OCI-LY1 (cell line): Measurements from ENCODE around the gene SERPIND1.

Experiments
- H2AFZ ChIP-seq: fragments of 200-600 bp; sonication (generic), shearing (Covaris generic); 2 replicates; pipeline ENCODE4 v1.6.0; 2014; ENCODE audit warnings: antibody characterized with exemption, mild to moderate bottlenecking, low read length
- H3F3A ChIP-seq: fragments of 200-600 bp; sonication (generic), shearing (Covaris generic); 2 replicates; pipeline ENCODE4 v1.6.0; 2014; ENCODE audit warnings: mild to moderate bottlenecking, antibody characterized with exemption, low read length, moderate library complexity; ENCODE audit not compliant: insufficient read depth
- H3K27ac ChIP-seq: fragments of 200-600 bp; sonication (generic); 2 replicates; pipeline ENCODE4 v1.5.1; 2014; ENCODE audit warnings: low read length, mixed run types, mild to moderate bottlenecking, low read depth; ENCODE audit not compliant: poor library complexity, severe bottlenecking
- H3K27me3 ChIP-seq: fragments of 200-600 bp; sonication (generic); 2 replicates; pipeline ENCODE4 v1.6.0; 2014; ENCODE audit warnings: antibody characterized with exemption, mild to moderate bottlenecking, low read length, moderate library complexity; ENCODE audit not compliant: insufficient read depth
- H3K36me3 ChIP-seq: fragments of 200-600 bp; sonication (generic); 2 replicates; pipeline ENCODE4 v1.6.1; 2014; ENCODE audit warnings: mild to moderate bottlenecking, antibody characterized with exemption, low read length, moderate library complexity, mixed read lengths; ENCODE audit not compliant: insufficient read depth
- H3K4me1 ChIP-seq: fragments of 200-600 bp; sonication (generic); 2 replicates; pipeline ENCODE4 v1.5.1; 2014; ENCODE audit warnings: mild to moderate bottlenecking, low read length, moderate library complexity; ENCODE audit not compliant: insufficient read depth, severe bottlenecking
- H3K4me2 ChIP-seq: fragments of 200-600 bp; sonication (generic), shearing (Covaris generic); 2 replicates; pipeline ENCODE4 v1.6.1; 2014; ENCODE audit warnings: low read length
- H3K4me3 ChIP-seq: fragments of 200-600 bp; sonication (generic); 2 replicates; pipeline ENCODE4 v1.5.1; 2014; ENCODE audit warnings: low read length, low read depth, mild to moderate bottlenecking, mixed read lengths; ENCODE audit not compliant: poor library complexity, severe bottlenecking
- H3K79me2 ChIP-seq: fragments of 200-600 bp; shearing (Covaris generic); 2 replicates; pipeline ENCODE4 v1.6.1; 2016; ENCODE audit warnings: mixed run types, low read length, mixed read lengths; ENCODE audit not compliant: insufficient read depth
- H3K9ac ChIP-seq: fragments of 200-600 bp; sonication (generic), shearing (Covaris generic); 2 replicates; pipeline ENCODE4 v1.6.1; 2014; ENCODE audit warnings: mild to moderate bottlenecking, low read length, mixed read lengths
- H3K9me2 ChIP-seq: fragments of 200-600 bp; sonication (generic), shearing (Covaris generic); 2 replicates; pipeline ENCODE4 v1.6.1; 2014; ENCODE audit warnings: low read depth, mild to moderate bottlenecking, low read length, mixed read lengths
- H3K9me3 ChIP-seq: fragments of 200-600 bp; shearing (Covaris generic); 2 replicates; pipeline ENCODE4 v1.6.1; 2014; ENCODE audit warnings: low read length, mixed read lengths
- H4K20me1 ChIP-seq: fragments of 200-600 bp; sonication (generic), shearing (Covaris generic); 2 replicates; pipeline ENCODE4 v1.6.0; 2016; ENCODE audit warnings: mild to moderate bottlenecking, low read length; ENCODE audit not compliant: insufficient read depth
- EZH2 ChIP-seq: fragments of 200-600 bp; sonication (generic), shearing (Covaris generic); IDR thresholded peaks from 2 replicates; pipeline ENCODE4 v1.8.0; 2017; ENCODE audit warnings: borderline replicate concordance, mixed run types, mild to moderate bottlenecking, antibody characterized with exemption, low read length, moderate library complexity, mixed read lengths
- TF ChIP-seq, protein P1 (sequence below): fragments of 200-600 bp; sonication (generic), shearing (Covaris generic); IDR thresholded peaks from 2 replicates; pipeline ENCODE4 v1.5.1; 2017; ENCODE audit warnings: mild to moderate bottlenecking, antibody characterized with exemption, low read length, moderate library complexity, mixed read lengths

SERPIND1 gene

DNA sequence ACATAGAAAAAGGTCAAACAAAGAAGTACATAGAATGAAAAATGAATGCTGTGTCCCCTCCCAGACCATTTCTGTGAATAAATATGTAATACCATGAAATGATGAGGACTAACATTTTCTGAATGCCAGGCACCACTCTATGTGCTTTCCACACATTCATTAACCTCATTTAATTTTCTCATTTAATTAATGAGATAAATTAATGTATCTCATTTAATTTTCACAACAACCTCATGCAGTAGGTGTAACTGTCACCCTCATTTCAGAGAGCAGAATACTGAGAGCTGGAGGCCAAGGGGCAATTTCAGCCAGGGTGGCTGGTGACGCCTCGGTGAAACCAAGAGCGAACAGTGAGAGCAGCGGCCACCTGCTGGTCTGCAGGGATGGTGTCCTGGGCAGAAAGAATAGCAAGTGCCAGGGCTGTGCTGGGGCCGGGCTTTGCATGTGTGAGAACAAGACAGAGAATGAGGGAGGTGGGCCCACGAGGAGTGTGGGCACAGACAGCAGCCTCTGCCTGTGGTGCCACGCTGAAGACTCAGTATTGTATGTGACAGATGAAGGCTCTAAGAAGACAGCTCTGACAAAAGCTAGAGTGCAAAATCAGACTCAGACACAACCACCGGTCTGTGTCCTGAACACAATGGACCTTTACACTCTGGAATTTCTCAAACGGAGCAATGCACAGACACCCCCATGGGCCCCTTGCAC lies 1.8 kb upstream of the SERPIND1 start:
- Histone ChIP-seq H3K9me3 (no peaks in the 10 kb centered on the region), H4K20me1 (no peaks in the 10 kb centered on the region), H3K36me3 (peaks cover 8% of the 10 kb centered on the region), H3F3A (no peaks in the 10 kb centered on the region), H3K4me1 (no peaks in the 10 kb centered on the region), H3K27me3 (no peaks in the 10 kb centered on the region), H3K79me2 (no peaks in the 10 kb centered on the region), H3K9ac (no peak overlapping the region), H3K27ac (no peak overlapping the region), H2AFZ (no peak overlapping the region), H3K4me2 (no peak overlapping the region), H3K9me2 (no peaks in the 10 kb centered on the region), H3K4me3 (no peak overlapping the region)
- no peak for TF ChIP-seq EZH2
- TF ChIP-seq, protein P1, sequence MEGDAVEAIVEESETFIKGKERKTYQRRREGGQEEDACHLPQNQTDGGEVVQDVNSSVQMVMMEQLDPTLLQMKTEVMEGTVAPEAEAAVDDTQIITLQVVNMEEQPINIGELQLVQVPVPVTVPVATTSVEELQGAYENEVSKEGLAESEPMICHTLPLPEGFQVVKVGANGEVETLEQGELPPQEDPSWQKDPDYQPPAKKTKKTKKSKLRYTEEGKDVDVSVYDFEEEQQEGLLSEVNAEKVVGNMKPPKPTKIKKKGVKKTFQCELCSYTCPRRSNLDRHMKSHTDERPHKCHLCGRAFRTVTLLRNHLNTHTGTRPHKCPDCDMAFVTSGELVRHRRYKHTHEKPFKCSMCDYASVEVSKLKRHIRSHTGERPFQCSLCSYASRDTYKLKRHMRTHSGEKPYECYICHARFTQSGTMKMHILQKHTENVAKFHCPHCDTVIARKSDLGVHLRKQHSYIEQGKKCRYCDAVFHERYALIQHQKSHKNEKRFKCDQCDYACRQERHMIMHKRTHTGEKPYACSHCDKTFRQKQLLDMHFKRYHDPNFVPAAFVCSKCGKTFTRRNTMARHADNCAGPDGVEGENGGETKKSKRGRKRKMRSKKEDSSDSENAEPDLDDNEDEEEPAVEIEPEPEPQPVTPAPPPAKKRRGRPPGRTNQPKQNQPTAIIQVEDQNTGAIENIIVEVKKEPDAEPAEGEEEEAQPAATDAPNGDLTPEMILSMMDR: peak; percentile 19; the same call in 1 of the 2 replicates

DNA sequence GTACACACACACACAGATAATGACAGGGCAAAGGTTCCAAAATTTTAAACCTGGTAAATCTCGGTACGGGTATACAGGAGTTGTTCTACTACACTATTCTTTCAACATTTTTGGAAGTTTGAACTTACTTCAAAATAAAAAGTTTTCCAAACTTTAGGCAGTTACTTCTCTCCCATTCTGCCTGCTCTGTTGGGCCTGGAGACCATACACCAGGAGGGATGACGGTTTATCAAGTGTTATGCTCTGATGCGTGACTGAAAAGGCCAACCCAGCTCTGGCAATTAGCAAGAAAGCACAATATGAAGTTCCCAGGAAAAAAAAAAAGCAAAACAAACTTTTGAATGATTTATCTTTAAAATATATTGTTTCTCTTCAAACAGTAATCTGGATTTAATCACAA lies 969 bp downstream of the SERPIND1 start:
- Histone ChIP-seq H3K4me3 (no peak overlapping the region), H3K79me2 (no peaks in the 10 kb centered on the region), H3K27me3 (no peaks in the 10 kb centered on the region), H3F3A (no peaks in the 10 kb centered on the region), H2AFZ (no peak overlapping the region), H3K4me1 (no peaks in the 10 kb centered on the region), H3K36me3 (peaks cover 6% of the 10 kb centered on the region), H3K27ac (no peak overlapping the region), H3K9me2 (no peaks in the 10 kb centered on the region), H4K20me1 (no peaks in the 10 kb centered on the region), H3K4me2 (no peak overlapping the region), H3K9ac (no peak overlapping the region), H3K9me3 (no peaks in the 10 kb centered on the region)
- TF ChIP-seq EZH2: no peak
- TF ChIP-seq, protein P1: no peak

DNA sequence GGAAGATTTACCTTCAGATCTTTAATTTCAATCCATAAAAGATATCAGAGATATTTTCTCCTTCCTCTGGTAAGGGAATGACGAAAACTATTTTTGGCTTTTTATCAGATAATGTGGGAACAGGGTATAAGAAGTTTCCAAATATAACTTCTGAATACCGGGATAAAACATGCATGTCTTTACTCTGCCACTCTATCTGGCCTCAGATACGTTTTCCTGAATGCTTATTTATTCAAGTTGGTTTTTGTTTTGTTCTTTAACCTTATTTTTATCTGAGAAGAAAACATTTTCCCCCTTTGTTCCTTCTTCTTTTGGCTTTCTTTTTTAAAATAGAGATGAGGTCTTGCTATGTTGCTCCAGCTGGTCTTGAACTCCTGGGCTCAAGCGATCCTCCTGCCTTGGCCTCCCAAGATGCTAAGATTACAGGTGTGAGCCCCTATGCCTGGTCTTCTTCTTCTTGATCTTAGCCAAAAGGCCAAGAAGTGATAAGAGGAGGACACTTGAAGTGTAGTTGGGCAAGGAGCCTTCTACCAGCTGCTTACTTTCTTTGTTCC lies 1.5 kb downstream of the SERPIND1 start:
- Histone ChIP-seq H3K79me2 (no peaks in the 10 kb centered on the region), H3K36me3 (peaks cover 10% of the 10 kb centered on the region), H3F3A (no peaks in the 10 kb centered on the region), H3K9me3 (no peaks in the 10 kb centered on the region), H3K4me2 (no peak overlapping the region), H3K27me3 (no peaks in the 10 kb centered on the region), H3K9ac (no peak overlapping the region), H3K4me3 (no peak overlapping the region), H3K27ac (no peak overlapping the region), H3K4me1 (no peaks in the 10 kb centered on the region), H4K20me1 (no peaks in the 10 kb centered on the region), H2AFZ (no peak overlapping the region), H3K9me2 (no peaks in the 10 kb centered on the region)
- TF ChIP-seq EZH2: no peak
- TF ChIP-seq, protein P1: no peak
